KMS-11 (cell line): ENCODE data around the gene TMEM242.

Experiments
- H2AFZ ChIP-seq: fragments of 200-600 bp; sonication (generic); 2 replicates; pipeline ENCODE4 v1.6.1; 2016; ENCODE audit warnings: antibody characterized with exemption, mixed run types, low read depth
- H3K27ac ChIP-seq: fragments of 200-600 bp; sonication (generic); 2 replicates; pipeline ENCODE4 v1.6.1; 2016; ENCODE audit warnings: mild to moderate bottlenecking, mixed run types
- H3K27me3 ChIP-seq: fragments of 200-600 bp; sonication (generic); 2 replicates; pipeline ENCODE4 v1.6.1; 2017; ENCODE audit warnings: mild to moderate bottlenecking, low read depth, mixed run types, moderate library complexity; ENCODE audit not compliant: insufficient read depth
- H3K36me3 ChIP-seq: fragments of 200-600 bp; sonication (generic); 2 replicates; pipeline ENCODE4 v1.6.1; 2017; ENCODE audit warnings: mild to moderate bottlenecking, mixed run types; ENCODE audit not compliant: insufficient read depth
- H3K4me1 ChIP-seq: fragments of 200-600 bp; sonication (generic); 2 replicates; pipeline ENCODE4 v1.6.1; 2016; ENCODE audit warnings: mild to moderate bottlenecking, low read depth, mixed run types; ENCODE audit not compliant: poor library complexity, severe bottlenecking
- H3K4me2 ChIP-seq: fragments of 200-600 bp; sonication (generic); 2 replicates; pipeline ENCODE4 v1.7.0; 2016; ENCODE audit warnings: mild to moderate bottlenecking, mixed run types
- H3K4me3 ChIP-seq: fragments of 200-600 bp; sonication (generic); IDR thresholded peaks from 2 replicates; pipeline ENCODE4 v1.6.1; 2017; ENCODE audit warnings: low read depth, low read length, mixed read lengths; ENCODE audit not compliant: insufficient read depth
- H3K79me2 ChIP-seq: fragments of 200-600 bp; sonication (generic); 2 replicates; pipeline ENCODE4 v1.6.1; 2016; ENCODE audit warnings: low read depth, mixed run types; ENCODE audit not compliant: insufficient read depth
- H3K9ac ChIP-seq: fragments of 200-600 bp; sonication (generic); 2 replicates; pipeline ENCODE4 v1.6.1; 2016; ENCODE audit warnings: mild to moderate bottlenecking, mixed run types
- H4K20me1 ChIP-seq: fragments of 200-600 bp; sonication (generic); 2 replicates; pipeline ENCODE4 v1.6.1; 2016; ENCODE audit warnings: mild to moderate bottlenecking, mixed run types; ENCODE audit not compliant: insufficient read depth
- TF ChIP-seq, protein P1 (sequence below): fragments of 200-600 bp; sonication (generic); conservative IDR thresholded peaks from 2 replicates; pipeline ENCODE4 v1.6.1; 2017; ENCODE audit warnings: low read depth, mild to moderate bottlenecking, antibody characterized with exemption, low read length, moderate library complexity, mixed read lengths

The TMEM242 gene

GRCh38 chr6:157251586-157252247, 71.6 kb downstream of the TMEM242 start:
- Histone ChIP-seq H3K4me3 (no peak overlapping the region), H3K36me3 (no peaks in the 10 kb centered on the region), H4K20me1 (no peaks in the 10 kb centered on the region), H3K27me3 (no peaks in the 10 kb centered on the region), H3K9ac (no peak overlapping the region), H3K27ac (no peak overlapping the region), H3K4me2 (no peak overlapping the region), H2AFZ (no peak overlapping the region), H3K79me2 (no peaks in the 10 kb centered on the region), H3K4me1 (peaks cover 12% of the 10 kb centered on the region)
- TF ChIP-seq, protein P1, sequence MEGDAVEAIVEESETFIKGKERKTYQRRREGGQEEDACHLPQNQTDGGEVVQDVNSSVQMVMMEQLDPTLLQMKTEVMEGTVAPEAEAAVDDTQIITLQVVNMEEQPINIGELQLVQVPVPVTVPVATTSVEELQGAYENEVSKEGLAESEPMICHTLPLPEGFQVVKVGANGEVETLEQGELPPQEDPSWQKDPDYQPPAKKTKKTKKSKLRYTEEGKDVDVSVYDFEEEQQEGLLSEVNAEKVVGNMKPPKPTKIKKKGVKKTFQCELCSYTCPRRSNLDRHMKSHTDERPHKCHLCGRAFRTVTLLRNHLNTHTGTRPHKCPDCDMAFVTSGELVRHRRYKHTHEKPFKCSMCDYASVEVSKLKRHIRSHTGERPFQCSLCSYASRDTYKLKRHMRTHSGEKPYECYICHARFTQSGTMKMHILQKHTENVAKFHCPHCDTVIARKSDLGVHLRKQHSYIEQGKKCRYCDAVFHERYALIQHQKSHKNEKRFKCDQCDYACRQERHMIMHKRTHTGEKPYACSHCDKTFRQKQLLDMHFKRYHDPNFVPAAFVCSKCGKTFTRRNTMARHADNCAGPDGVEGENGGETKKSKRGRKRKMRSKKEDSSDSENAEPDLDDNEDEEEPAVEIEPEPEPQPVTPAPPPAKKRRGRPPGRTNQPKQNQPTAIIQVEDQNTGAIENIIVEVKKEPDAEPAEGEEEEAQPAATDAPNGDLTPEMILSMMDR: no peak

DNA sequence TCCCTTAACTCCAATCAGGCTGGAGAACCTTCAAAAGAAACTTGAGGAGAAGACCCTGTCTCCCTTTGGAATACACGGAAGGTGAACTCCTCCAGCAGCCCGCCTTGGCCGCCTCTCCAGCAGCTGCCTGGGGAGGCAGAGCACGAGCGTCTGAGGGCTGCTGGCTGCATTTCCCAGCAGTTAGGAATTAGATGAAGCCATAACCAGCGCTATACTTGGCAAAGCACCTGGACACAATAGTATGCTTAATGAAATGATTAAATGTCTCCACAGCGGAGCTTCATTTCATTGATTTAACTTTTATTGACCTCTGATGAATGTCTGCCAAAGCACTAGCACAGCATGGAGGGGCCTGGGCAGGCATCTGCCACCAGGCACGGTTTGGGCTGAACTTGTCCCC, 73.5 kb downstream of the TMEM242 start:
- Histone ChIP-seq H3K79me2 (no peaks in the 10 kb centered on the region), H3K9ac (no peak overlapping the region), H4K20me1 (no peaks in the 10 kb centered on the region), H3K36me3 (no peaks in the 10 kb centered on the region), H3K4me3 (no peak overlapping the region), H3K4me2 (no peak overlapping the region), H3K4me1 (peaks cover 12% of the 10 kb centered on the region), H2AFZ (no peak overlapping the region), H3K27me3 (no peaks in the 10 kb centered on the region), H3K27ac (no peak overlapping the region)
- TF ChIP-seq, protein P1: no peak

DNA sequence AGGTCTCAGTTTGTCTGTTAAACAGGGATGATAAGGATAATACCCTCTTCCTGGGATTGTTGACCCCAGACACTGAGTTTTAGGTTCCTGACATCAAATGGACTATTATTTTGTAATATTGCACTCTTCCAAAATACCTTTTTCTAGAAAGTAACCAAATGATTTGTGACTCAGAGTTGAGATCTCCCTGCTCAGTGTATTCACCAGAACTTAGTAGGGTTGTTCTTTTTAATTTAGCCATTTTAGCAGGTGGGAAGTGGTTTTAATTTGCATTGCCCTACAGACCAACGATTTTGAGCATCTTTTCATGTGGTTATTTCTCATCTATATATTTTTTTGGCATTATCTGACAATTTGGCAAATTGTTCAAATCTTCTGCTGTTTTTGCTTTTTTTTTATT, 75.1 kb downstream of the TMEM242 start:
- no peaks in the 10 kb centered on the region for H3K4me1 ChIP-seq
- H3K9ac ChIP-seq: no peak overlapping the region
- H3K4me3 ChIP-seq: no peak overlapping the region
- TF ChIP-seq, protein P1: no peak
- H2AFZ ChIP-seq: no peak overlapping the region
- no peaks in the 10 kb centered on the region for H3K36me3 ChIP-seq
- no peaks in the 10 kb centered on the region for H4K20me1 ChIP-seq
- no peaks in the 10 kb centered on the region for H3K79me2 ChIP-seq
- H3K27ac ChIP-seq: no peak overlapping the region
- H3K4me2 ChIP-seq: no peak overlapping the region
- H3K27me3 ChIP-seq: no peaks in the 10 kb centered on the region

GRCh38 chr6:157246771-157247484, 76.4 kb downstream of the TMEM242 start:
- TF ChIP-seq, protein P1: no peak
- Histone ChIP-seq H3K4me2 (no peak overlapping the region), H3K4me1 (no peaks in the 10 kb centered on the region), H2AFZ (no peak overlapping the region), H3K79me2 (no peaks in the 10 kb centered on the region), H3K4me3 (no peak overlapping the region), H3K9ac (no peak overlapping the region), H3K27ac (no peak overlapping the region), H3K36me3 (no peaks in the 10 kb centered on the region), H4K20me1 (no peaks in the 10 kb centered on the region), H3K27me3 (no peaks in the 10 kb centered on the region)
